Ecto neural progenitor cell (in vitro differentiated cells): ENCODE results near the gene XRCC4.
A peak's percentile ranks its signal among the peaks of the same experiment; 100 is the strongest.
"Not testable (repeated sequence)": the region's sequence is repeated elsewhere in the genome, so short reads cannot be mapped to it uniquely, and the experiment has no call there.

Experiments
- DNase-seq: peaks from one replicate; pipeline ENCODE4 v3.0.0-alpha.2; 2018; ENCODE audit warnings: low spot score

The XRCC4 gene

GRCh38 chr5:83076742-83077661 lies at the start of gene XRCC4, which contains the start of gene TMEM167A:
Gene XRCC4, plus strand, starts transcription at chr5:83077547. Its CDS starts 27,373 bp downstream, at chr5:83104920.
Gene TMEM167A, minus strand, starts transcription at chr5:83077394. Its CDS starts 71 bp downstream, at chr5:83077323.
- peak; percentile 95 for DNase-seq

DNA sequence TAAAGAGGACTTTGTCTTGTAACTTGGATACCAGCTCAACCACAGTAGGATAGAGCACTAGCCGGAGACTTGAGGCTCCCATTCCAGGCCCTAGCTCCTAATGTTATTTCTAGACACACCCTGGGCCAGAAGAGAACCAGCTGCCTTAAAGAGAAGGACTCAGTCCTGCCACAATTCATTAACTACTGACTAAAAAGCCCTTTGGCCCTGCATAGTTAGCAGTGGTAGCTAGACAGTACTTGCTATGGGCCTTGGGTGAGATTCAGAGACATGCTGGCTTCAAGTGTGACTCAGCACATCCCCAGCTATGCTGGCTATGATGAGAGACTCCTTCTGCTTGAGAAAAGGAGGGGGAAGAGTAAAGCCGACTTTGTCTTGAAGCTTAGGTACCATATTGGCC lies 47.4 kb upstream of the XRCC4 start:
- no peak for DNase-seq

DNA sequence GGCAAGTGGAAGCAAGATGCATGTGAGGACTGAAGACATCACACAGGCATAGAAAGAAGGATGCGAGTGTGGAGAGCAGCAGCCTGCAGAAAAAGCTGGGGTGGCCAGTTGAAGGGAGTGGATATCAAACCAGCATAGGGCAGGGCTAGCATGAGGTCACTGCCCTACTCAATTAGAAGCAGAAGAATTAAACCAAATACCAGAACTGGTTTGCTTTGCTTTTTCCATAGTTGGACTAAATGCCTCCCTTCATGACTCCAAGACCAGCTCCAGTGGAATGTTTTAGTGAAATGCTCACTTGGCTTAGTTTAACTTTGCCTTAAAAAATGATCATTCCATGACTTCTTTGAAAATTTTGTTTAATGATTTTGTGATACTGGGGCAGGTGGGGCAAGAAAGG lies 46.0 kb upstream of the XRCC4 start:
- DNase-seq, result no peak

DNA sequence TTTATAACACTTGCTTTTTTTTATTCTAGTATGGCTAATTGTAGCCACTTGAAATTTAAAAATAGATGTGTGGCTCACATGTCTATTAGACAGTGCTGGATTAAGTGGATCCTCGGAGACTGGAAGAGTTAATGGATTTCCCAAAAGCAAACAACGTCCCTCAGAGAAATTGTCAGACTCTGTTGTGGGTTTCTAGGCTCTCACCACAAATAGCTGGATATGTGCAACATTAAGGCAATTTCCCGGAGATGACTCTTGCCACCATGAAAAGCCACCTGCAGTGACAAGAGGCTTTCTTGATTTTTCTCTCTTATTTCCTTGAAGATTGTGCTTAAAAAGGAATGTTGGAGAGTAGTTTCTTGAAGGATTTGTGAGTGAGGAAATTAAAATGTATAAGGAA lies 43.3 kb upstream of the XRCC4 start:
- no peak for DNase-seq

- DNase-seq, result no peak
These were observed 42.7 kb upstream of the XRCC4 start for GRCh38 chr5:83034528-83035207.

GRCh38 chr5:83035373-83036100 lies 41.8 kb upstream of the XRCC4 start:
- DNase-seq, result no peak

DNA sequence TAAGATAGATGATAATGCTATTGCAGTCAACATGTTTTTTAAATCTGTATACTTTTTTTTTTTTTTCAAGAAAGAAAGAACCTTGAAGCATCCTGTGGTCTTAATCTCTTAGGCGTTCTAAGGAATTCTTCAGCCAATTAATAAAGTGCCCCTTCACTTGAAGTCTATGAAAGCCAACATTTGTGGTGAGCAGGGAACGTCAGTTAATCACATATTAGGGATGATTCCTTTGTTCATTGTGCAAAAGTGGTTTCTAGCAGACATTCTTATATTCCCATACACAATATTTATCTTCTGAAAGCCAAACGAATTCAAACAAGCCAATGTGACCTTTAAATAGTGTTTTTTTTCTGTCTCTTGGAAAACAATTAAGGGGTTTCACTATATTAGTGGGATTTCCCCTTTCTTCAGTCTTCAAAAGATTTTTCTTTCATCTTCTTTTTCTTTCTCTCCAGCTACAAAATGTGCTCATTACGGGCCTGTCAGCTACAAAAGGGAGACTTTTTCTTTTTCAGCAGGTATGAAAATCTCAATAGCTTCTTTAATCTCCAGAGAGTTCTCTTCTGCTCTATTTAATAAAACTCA lies 40.3 kb upstream of the XRCC4 start:
- DNase-seq, result no peak

DNA sequence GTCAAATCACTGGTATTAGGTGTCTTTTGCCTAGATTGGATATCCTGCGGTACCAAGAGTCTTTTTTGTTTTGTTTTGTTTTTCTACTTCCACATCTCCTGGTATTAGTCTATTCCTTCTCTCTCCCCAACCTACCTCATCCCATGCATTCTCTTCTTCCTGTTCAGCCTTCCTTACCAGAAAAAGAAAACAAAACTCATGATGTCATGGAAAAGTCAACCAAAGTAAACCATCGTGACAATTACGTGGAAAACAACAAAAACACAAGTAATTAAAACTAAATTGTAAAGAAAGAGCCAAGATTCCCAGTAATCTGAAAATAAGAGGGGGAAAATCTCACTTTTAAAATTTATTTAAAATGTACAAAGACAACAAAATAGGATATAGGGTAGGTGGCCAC lies 38.4 kb upstream of the XRCC4 start:
- no peak for DNase-seq

GRCh38 chr5:83042507-83042906 lies 34.8 kb upstream of the XRCC4 start:
- no peak for DNase-seq

GRCh38 chr5:83044926-83045325 lies 32.4 kb upstream of the XRCC4 start:
- no peak for DNase-seq

DNA sequence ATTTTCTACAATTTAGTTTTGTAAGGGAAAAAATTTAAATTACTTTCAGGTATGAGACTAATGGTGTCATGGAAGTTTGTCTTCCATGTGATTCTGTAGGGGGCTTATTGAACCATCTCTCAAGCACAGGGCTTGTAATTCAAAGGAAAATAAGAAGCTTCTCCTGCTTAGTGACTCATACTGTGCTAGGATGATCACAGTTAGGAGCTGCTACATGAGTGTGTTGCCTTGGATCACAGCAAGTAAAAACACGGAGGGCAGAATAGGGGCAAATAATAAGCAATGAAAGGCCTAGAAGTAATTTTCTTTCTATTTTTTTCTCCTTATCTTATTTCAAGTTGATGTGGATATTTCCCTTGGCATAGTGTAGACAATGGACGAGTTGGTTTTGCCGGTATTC lies 29.1 kb upstream of the XRCC4 start:
- no peak for DNase-seq

GRCh38 chr5:83048811-83049210 lies 28.5 kb upstream of the XRCC4 start:
- DNase-seq, result no peak

DNA sequence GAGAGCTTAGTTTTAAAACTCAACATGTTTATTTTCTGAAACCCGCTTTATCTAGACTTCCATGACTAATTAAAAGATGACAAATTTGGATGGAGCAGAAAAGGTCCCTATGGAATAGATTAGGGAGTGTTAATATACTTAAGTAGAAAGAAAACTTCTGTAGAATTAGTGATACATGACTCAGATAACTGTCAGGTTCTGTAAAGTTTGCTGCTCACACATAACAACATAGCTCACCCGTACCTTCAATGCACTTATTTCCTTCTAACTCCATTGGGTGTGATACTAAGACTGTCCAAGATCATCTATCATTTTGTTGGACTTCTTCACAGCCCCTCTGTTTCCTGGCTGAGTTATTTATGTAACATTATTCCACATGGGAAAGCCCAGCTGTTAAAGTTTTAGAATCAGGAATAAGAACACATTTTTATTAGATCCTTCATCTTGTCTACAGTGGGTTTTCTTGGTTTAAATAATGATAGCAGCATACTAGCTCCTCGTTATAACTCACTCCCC lies 27.9 kb upstream of the XRCC4 start:
- DNase-seq, result no peak

GRCh38 chr5:83050723-83051340 lies 26.5 kb upstream of the XRCC4 start:
- no peak for DNase-seq

DNA sequence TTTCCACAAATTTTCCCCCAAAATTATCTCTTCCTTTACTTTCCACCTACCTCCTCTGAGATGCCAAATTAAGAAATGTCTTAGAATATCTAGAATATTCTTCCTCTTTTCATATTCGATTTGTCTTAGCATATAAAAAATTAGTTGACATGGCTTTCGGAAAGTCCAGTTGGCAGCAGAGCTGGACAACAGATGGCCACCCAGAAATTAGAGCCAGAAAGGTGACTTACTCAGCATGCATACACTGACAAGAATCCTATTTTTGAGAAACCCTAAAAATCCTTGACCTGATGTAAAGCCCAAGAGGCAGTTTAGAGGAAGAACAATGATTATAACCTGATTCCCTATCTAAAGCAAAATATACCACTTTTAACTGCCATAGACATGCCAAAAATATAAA lies 22.2 kb upstream of the XRCC4 start:
- no peak for DNase-seq

GRCh38 chr5:83058726-83059125 lies 18.6 kb upstream of the XRCC4 start:
- no peak for DNase-seq

GRCh38 chr5:83059341-83059740 lies 18.0 kb upstream of the XRCC4 start:
- no peak for DNase-seq

DNA sequence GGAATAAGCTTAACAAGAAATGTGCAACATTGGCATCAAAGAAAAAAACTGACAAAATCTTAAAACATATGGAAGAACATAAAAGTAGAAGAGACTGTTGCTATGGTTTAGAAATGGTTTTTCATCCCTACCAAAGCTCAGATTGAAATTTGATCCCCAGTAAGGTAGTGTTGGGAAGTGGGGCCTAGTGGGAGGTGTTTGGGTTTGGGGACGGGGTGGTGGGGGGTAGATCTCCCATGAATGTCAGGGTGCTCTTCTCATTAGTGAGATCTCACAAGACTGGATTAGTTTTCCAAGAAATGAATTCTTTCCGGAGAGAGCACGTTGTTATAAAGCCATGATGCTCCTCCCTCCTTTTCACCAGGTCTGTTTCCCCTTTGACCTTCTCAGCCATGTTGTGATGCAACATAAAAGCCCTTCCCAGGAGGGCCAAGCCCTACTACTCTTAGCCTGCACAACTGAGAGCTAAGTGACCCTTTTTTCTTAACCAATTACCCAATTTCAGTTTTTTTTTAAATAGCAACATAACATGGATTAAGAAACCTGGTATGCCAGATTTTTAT lies 10.7 kb upstream of the XRCC4 start:
- DNase-seq, result no peak

GRCh38 chr5:83067377-83067776 lies 10.0 kb upstream of the XRCC4 start:
- not testable (repeated sequence) for DNase-seq

DNA sequence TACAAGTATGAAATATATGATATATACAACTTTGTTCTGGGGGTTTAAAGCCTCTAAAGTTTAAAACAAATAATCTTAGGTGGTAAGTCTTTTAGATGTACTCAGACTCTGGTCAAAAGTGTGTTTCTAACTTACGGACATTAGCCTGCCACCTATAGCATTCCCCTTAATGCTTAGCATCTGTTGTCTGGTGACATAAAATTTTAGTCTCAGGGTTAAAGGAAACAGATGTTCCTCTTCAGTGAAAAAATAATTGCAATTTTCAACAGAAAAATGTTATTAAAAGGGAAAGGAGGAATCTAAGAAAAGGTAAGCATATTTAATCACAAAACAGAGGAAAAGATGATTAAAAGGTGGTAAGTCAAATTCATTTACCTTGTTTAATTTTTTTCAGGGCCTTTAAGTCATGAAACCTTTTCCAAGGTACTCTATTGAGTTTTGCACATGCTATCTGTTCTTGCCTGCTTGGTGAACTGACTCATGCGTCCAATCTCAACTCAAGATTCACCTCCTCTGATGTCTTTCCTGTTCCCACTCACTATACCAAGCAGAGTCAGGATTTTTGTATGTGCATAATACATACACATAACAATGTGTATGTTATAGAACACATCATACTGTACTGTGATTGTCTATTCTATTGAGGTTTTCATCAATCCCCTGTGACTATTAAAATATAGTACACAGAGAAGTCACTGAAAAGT lies 8.1 kb upstream of the XRCC4 start:
- DNase-seq, result no peak
